Esophagus muscularis mucosa (tissue), 4 donors: Measurements from ENCODE around the gene GLIS1.

Experiments used
- CTCF ChIP-seq, 3 experiments: fragments of 200-600 bp in 2 of 3; fragments of 450-650 bp in 1 of 3; sonication (generic) in 2 of 3; IDR thresholded peaks; one replicate each; pipeline ENCODE4 v1.5.1; 2017 to 2019; ENCODE audit warnings: antibody characterized with exemption in 3 of 3, mild to moderate bottlenecking in 2 of 3, moderate library complexity in 1 of 3
- EP300 ChIP-seq: sonication (generic); formaldehyde crosslinking; IDR thresholded peaks from one replicate; pipeline ENCODE4 v1.6.1; 2017; ENCODE audit warnings: antibody characterized with exemption
- POLR2A ChIP-seq: fragments of 450-650 bp; IDR thresholded peaks from one replicate; pipeline ENCODE4 v1.6.1; 2017; ENCODE audit warnings: antibody characterized with exemption, moderate library complexity, mild to moderate bottlenecking, low read depth

- TF ChIP-seq CTCF (IDR thresholded peaks at IDR 0.05) = no peak
- TF ChIP-seq POLR2A = no peak
- TF ChIP-seq EP300 = no peak
These were observed 144.4 kb downstream of the GLIS1 start for GRCh38 chr1:53594391-53595180.
